Activated T-cell treated with anti-CD3 and anti-CD28 coated beads for 1 hour (primary cell): ENCODE measurements around the gene ICOS.
"Not testable (repeated sequence)": the region's sequence is repeated elsewhere in the genome, so short reads cannot be mapped to it uniquely, and the experiment has no call there.

Experiments used
- DNase-seq: peaks from one replicate; pipeline ENCODE4 v3.0.0-alpha.2; 2020; ENCODE audit warnings: low read depth

ICOS gene

DNA sequence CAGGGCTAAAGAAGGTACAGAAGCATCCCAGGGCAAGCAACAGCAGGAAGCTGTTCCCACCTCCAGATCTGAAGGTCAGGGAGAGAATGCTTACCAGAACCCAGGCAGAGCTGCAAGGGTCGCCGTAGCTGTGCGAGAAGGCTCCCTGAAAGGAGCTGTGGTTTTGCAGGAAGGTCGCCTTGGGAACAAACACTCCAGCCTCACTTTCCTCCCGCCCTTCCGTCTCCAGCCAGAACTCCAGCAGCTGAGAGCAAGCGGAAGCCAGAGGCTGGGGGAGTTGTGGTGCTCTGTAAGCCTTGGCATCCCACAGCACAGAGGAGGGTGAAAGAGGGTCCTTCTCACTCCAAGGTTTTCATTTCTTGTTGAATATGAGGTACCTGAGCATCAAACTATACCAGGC, 18.3 kb upstream of the ICOS start:
- no peak for DNase-seq

DNA sequence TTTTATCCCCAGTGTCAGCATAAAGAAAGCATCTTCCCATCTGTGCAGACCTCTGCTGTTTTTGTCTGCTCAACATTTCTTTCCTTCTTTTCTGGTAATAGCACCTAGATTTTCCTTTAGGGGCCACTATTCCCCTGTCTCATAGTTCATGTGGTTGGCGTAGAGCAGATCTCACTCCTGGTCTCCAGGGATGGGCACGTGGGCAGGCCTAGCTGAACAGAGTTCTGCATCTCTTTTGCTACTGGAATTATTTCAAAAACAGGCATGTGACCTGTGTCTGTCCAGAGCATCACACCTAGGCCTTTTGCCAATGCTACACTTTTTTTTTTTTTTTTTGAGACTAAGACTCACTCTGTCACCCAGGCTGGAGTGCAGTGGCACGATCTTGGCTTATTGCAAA, 17.7 kb upstream of the ICOS start:
- DNase-seq = no peak

DNA sequence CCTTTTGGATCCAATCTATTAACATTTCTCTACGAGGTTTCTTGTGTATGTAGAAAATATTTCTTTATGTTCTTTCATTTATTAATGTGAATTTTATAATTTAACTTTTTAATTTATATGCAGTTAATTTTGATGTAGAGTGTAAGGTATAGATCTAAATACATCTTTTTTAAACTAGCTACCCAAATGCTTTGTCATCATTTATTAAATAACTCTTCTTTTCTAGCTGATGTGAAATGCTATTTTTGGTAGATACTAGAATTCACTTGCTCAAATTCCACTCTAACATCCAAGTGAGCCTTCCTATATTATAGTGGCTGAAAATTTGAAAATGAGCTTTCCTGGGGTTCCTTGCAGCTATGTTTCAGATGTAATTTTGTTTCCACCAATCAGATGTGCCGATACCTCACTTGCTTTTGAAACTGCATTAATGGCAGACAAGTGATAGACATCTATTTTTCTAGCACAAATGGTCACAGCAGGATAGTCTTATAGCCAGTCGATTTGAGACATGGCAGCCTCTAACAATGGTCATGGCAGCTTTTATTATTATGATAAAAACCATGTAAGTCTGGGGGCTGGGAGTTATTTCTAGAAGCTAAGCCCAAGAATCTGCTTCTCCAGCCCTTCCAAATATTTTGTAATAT, 10.9 kb upstream of the ICOS start:
- DNase-seq = no peak

DNA sequence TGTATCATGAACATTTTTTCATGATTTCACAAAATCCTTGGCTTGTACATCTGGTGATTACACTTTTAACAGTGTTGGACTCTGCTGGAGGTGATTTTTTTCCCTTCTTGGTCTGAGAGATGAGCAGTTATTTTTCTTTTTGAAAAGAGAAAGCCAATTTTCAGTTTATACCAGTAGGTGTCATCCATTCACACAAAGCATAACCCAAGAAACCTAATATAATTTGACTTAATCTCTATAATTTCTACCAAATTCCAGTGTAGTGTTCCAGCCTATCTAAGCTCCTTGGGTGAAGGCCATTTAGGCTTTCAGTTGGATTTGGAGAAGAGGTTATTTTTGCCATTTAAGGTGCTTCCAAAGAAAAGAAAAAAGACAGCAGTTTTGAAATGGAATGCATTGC, 7.7 kb upstream of the ICOS start:
- DNase-seq = no peak

DNA sequence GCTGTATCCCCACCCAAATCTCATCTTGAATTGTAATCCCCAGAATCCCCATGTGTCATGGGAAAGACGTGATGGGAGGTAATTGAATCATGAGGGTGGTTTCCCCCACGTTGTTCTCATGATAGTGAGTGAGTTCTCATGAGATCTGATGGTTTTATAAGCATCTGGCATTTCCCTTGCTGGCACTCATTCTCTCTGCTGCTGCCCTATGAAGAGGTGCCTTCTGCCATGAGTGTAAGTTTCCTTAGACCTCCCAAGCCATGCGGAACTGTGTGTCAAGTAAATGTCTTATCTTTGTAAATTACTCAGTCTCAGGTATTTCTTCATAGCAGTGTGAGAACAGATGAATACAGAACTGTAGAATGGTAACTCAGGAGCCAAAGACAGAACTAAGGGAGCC, 5.3 kb upstream of the ICOS start:
- DNase-seq = not testable (repeated sequence)

DNA sequence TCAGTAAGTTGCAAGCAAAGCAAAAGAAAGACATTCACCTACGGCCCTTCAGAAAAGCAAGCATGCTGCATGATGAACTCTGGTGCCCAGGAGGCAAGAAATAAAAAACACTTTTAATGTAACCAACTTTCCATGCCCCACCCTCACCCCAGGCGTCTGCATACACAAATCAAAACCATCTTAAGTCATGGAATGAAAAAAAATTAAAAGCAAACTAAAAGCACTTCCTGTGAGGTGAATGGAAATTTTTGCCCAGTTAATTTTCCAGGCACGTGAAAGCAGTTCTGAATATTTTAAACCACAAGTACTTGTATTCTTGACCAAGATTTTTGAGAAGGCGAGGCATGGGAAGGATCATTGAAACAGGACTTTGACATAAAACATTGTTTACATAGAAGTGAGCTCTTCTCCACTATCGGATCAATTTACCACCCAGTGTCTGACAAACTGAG, 2.5 kb upstream of the ICOS start:
- peak; percentile 30 for DNase-seq

DNA sequence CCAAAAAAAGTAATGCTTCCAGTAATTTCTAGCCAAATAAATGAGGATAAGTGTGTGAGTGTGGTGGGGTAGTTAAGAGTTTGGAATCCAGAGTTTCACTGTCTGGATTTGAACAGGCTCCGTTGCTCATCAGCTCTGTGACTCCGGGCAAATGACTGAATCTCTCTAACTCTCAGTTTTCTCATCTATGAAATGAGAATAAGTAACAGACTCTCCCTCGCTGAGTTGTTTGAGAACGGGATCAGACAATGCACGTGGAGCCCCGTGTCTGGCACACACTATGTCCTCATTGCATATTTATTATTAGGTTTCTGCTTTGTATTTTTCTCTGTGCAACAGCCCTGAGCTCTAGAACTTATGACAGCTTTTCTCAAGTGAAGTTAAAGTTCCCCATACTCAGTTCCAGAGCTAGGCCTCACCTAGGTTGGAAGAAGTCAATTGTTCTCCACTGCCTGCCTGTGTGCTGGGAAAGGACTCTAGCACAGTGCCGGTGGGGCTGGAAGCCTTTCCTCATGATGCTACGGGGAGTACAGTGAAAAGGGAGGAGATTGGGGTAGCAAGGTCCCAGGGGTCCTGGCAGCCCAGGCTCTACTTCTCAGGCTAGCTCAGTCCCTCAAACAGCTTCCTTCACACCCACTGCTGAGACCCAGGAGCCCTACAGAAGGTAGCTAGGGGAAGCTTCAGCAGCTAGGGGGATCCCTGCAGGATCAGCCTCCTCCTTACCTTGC, 1.7 kb upstream of the ICOS start:
- no peak for DNase-seq

DNA sequence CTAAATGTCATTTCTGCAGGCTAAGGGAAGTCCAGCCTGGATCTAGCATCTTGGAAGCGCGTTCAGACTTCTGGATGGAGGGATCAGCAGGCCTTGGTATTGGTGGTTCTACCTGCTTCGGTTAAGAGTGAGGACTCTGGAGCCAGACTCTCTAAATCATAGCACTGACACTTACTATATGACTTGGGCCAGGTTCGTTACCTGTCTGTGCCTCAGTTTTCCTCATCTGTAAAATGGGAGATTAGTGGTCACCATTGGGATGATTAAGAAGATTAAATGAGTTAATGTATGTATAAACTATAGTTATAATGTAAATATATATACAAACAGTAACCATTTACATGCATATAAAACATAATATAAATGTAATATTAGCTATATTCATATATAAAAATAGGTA, 995 bp upstream of the ICOS start:
- DNase-seq = no peak

DNA sequence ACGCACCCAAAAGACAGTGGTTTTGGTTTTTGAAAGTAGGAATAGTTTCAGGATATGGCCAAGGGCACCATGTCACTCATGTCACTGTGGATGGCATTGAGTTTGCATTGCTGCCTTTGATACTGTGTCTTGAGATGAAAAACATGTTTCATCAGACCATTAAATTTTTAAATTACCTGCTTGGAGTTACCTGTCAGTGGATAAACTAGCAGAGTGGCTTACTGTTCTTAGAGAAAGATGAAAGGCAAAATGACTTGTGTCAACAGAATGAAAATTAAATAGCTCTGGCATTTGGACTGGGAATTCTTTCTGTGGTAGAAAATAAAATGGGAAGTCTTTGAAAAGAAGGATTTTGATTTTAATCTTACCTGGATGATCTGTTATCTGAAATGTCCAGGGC, 386 bp downstream of the ICOS start:
- no peak for DNase-seq

DNA sequence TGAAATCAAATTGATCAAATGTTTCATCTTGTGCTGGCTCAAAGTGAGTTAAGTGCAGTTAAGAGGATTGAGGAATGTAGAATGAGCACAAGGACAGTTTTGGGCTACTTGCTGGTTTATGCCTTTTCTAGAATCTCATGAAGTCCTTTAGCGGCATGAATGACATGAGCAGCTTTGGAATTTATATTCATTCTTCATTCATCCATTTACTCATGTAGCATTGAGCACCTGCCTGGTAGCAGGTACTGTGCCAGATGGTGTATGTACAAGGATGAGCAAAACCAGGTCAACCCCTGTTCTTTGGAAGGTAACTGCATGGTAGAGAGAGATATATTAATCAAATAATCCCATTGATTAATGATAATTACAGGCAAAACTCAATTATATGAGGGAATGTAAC, 1.2 kb downstream of the ICOS start:
- no peak for DNase-seq

DNA sequence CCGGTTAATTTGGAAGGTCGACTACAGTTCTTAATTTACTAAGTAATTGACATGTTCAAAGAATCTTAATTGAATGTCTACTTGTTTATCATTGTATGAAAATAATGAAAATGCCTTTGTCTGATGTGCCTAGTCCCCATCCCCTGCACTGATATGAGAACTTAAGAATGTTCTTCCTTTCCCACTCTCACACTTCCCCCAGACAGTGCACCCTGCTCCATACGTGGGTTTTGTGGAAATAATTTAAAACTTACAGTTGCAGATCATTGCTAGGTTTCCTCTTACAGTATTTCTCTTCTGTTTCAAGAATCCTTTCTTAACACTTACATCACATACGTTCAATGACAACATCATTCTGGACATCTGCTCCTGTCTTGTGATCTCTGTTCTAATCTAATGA, 3.5 kb downstream of the ICOS start:
- DNase-seq = no peak

DNA sequence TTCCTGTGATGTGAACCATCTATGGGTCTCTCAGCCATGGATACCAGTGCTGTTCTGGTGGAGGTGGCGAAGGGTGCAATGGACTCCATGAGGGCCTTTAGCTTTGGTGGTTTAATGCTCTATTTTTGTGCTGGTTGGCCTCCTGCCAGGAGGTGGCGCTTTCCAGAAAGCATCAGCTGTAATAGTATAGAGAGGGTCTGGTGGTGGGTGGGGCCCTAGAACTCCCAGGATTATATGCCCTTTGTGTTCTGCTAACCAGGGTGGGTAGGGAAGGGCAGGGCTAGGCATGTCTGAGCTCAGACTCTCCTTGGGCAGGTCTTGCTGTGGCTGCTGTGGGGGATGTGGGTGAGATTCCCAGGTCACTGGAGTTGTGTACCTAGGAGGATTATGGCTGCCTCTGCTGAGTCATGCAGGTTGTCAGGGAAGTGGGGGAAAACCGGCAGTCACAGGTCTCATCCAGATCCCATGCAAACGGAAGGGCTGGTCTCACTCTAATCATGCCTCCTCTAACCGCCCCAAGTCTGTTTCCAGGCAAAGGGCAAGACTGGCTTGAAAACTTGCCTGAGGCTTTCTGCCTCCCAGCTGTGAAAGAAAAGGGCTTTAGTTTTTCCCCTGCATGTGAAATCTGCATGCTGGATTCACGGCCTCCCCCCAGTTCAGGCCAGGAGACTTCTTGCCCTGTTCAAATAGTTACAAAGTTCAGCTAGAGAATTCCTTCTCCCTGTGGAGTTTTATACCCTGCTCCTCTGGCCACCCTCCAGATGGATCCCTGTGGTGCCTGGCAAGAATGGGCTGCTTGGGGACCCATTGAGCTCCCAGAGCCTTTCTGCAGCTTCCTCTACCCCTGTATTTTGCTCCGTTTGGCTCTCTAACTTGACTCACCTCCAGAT, 7.2 kb downstream of the ICOS start:
- DNase-seq = not testable (repeated sequence)

DNA sequence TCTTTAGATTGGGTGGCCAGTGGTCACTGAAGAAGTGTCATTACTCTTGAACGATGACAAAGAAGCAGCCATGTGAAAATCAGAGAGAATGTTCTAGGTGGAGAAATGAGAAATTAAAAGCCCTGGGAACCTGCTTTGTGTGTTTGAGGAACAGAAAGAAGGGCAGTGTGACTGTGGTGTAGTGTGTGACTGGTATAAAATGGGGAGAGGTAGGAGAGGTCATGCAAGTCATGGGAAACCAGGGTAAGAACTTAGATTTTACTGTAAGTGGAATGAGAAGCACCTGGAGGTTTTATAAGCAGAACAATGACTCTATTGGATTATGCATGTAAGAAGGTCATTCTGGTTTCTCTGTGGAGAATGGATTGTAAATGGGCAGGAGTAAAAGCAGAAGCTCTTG, 12.2 kb downstream of the ICOS start:
- DNase-seq = no peak

DNA sequence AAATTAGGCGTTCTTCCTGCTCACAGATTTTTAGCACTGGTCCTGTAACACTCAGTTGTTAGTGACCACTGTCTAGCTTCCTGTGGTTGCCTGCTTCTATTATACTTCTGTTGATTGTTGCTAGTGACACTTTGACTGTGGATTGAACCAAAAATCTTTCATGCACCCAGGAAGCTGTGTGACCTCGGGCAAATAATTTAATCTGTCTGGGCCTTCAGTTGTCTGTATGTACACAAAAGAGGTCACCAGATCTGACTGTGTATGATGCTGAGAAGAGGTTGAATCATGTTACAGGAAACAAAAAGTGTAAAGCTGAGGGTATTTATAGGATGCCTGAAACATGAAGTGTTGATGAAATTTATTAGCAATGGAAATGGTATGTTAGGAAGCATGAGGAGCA, 12.7 kb downstream of the ICOS start:
- DNase-seq = no peak

DNA sequence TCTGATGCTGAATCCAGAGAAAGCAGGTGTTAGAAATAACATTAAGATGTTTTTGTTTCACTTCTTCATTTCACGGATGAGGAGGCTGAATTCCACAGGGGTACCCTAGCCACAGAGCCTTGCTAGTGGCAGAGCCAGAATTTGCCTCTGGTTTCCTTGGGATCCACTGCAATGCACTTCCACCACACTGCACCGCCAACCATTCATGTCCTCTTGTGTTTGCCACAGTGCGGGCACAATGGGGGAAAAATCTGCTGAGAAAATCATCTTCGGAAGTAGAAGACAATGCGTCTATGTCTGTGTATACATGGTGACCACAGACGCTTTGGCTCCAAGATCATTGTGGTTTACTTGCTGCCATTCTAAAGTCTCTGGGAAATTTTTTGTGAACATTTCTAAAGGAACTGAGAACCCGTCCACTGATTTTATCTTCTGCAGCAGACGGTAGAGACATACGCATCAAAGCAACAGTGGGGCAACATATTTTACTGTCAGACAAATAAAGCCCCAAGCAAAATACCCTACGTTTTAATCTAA, 14.9 kb downstream of the ICOS start:
- no peak for DNase-seq

DNA sequence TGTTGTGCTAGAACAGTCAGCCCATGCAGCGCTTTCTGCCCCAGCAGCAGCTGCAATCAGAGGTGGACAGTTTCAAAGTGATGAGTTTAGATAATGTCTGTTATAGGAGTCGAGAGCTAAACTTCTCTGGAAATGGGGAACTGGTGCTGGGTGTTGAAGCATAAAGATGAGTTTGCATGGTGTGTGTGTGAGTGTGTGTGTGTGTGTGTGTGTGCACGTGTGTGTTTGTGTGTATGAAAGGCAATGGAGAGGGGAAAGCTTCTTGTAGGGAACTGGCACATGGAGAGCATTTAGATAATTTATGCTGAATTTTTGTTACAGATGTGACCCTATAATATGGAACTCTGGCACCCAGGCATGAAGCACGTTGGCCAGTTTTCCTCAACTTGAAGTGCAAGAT, 22.7 kb downstream of the ICOS start:
- DNase-seq = no peak

DNA sequence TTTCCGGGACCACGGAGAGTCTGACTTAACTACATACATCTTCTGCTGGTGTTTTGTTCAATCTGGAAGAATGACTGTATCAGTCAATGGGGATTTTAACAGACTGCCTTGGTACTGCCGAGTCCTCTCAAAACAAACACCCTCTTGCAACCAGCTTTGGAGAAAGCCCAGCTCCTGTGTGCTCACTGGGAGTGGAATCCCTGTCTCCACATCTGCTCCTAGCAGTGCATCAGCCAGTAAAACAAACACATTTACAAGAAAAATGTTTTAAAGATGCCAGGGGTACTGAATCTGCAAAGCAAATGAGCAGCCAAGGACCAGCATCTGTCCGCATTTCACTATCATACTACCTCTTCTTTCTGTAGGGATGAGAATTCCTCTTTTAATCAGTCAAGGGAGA, 23.1 kb downstream of the ICOS start:
- DNase-seq = no peak

DNA sequence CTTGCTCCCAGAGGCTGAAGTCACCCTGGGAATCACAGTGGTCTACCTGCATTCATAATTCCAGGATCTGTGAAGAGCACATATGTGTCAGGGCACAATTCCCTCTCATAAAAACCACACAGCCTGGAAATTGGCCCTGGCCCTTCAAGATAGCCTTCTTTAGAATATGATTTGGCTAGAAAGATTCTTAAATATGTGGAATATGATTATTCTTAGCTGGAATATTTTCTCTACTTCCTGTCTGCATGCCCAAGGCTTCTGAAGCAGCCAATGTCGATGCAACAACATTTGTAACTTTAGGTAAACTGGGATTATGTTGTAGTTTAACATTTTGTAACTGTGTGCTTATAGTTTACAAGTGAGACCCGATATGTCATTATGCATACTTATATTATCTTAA, 24.2 kb downstream of the ICOS start:
- DNase-seq = no peak

DNA sequence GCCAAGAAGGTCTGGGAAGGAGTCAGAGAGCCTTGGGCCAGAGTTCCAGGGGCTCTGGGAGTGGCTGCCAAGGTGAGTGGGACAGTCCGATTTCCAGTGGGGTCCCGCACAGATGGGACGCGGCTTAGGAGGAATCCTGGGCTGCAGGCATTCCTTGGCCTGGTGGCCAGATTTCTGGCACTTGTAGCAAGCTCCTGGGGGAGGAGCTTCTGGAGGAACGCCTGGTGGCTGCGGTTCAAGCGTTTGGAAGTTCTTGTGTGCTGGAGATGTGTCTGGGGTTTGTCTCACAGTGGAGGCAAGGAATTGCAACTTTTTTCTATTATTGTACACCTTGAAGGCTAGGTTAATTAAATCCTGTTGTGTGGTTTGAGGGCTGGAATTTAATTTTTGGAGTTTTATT, 28.6 kb downstream of the ICOS start:
- DNase-seq = not testable (repeated sequence)

DNA sequence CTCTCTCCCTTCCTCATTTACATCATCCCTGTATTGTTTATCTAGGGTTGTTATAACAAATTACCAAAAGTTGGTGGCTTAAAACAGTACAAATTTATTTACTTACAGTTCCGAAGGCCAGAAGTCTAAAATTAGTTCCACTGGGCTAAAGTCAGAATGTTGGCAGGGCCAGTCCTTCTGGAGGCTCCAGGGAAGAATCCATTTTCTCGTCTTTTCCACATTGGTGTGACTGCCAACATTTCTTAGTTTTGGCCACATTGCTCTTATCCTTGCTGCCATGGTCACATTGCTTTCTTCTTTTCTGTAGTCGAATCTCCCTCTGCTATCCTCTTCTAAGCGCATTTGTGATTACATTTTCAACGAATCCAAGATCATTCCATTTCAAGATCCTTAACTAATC, 34.7 kb downstream of the ICOS start:
- DNase-seq = no peak

DNA sequence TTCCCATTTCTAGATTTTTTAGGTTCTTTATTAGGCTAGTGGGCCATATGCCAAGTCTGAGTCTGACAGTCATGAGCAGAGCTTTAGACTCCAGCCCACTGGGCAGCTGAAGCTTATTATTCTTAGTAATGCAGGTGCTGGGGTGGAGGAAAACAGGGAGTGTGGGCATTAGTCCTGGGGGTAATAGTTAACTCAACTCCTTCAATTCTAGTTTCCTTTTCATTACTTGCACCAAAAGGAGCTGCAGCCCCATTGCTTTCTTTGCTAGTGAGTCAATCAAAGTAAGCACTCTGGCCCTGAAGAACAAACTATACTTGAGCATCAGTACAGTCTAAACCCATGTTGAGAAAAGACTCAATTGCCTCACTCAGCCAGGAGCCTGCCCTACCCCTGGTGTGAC, 35.5 kb downstream of the ICOS start:
- no peak for DNase-seq

DNA sequence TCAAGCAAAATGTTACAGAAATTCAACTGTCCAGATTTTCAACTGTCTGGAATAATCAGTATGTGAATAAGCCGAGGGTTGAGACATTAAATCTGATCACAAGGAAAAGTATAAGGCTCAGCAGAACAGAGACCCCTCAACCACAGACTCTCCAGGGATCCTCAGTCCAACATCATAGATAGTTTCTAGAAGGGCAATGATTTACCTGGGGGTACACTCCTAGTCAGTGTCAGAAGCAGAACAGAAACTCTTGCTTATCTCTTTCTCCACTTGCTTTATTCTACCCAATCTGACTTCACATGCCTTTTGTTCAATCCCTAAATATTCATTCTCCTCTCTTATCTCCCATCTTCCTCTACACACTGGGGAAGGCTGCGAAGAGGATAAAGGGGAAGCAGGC, 36.4 kb downstream of the ICOS start:
- no peak for DNase-seq

DNA sequence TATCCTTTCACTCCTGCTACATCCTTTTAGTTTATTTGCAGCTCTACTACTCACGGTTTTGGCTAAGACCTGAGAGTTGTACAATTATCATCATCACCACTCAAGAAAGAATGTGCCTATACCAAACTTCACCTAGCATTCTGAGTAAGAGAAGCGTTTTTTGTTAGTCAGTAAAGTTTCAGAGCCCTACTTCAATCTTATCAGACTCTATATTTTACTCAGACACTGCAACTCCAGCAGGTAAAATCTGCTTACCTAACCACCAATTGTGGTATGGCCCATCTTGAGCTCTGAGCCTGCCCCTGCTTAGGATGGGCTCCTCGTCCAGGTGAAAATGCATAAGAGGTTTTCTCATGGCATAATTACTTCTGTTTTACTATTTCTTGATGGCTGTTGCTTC, 37.1 kb downstream of the ICOS start:
- no peak for DNase-seq
